A549 (cell line): Measurements from ENCODE around the gene SLC22A14. TPM values are rescaled to one million over a fixed set of nuclear protein-coding genes. Genes with fewer than 3 reads are reported as not detected.

ENCODE experiments used
- ATAC-seq, 2 experiments: fragments of 200-7000 bp in 1 of 2; fragments of >200 bp in 1 of 2; cut with Nextera tagmentation in 1 of 2; cut with Tn5 transposase in 1 of 2; 3 replicates each; pipeline versions ENCODE4 v1.8.0 to v1.9.1; 2018 to 2020; ENCODE audit warnings: mild to moderate bottlenecking in 1 of 2, moderate library complexity in 1 of 2
- CTCF ChIA-PET: fragments of 300-600 bp; sonication (Branson Sonifier 250); formaldehyde crosslinking; extraction: SDS; loops from one replicate; lab custom pipeline; 2021; ENCODE audit warnings: antibody characterized with exemption, inconsistent platforms; lab: Yijun Ruan, JAX
- POLR2A ChIA-PET: fragments of 350-600 bp; formaldehyde crosslinking; extraction: SDS; loops from one replicate; lab custom pipeline; 2021; ENCODE audit warnings: antibody characterized with exemption, inconsistent platforms; lab: Yijun Ruan, JAX
- DNase-seq, 2 experiments: peaks; one replicate each; pipeline versions ENCODE4 v3.0.0 to v3.0.0-alpha.2; 2011 to 2016; ENCODE audit warnings: low read depth in 1 of 2, low spot score in 1 of 2
- FAIRE-seq: peaks from 2 replicates; lab custom pipeline; 2011; peaks lifted over from hg19 to GRCh38; lab: Jason Lieb, UNC
- H3K27ac ChIP-seq, 2 experiments: fragments of >200 bp; sonication (Bioruptor Twin); formaldehyde crosslinking; 3 replicates each; pipeline ENCODE4 v1.5.1; 2016 to 2017
- H3K4me1 ChIP-seq: fragments of >200 bp; sonication (Bioruptor Twin); formaldehyde crosslinking; 3 replicates; pipeline ENCODE4 v1.6.1; 2016
- H3K4me2 ChIP-seq: fragments of >200 bp; sonication (Bioruptor Twin); formaldehyde crosslinking; 3 replicates; pipeline ENCODE4 v1.6.1; 2016
- H3K4me3 ChIP-seq: fragments of >200 bp; sonication (Bioruptor Twin); formaldehyde crosslinking; 3 replicates; pipeline ENCODE4 v1.5.1; 2016
- H3K9me3 ChIP-seq: fragments of >200 bp; sonication (Bioruptor Twin); formaldehyde crosslinking; 3 replicates; pipeline ENCODE4 v1.6.1; 2016
- ATOH8 ChIP-seq: fragments of 250-450 bp; sonication (Bioruptor Pico); IDR thresholded peaks from 2 replicates; pipeline ENCODE4 v1.5.0; 2020; ENCODE audit warnings: low read depth, mild to moderate bottlenecking, moderate library complexity
- BHLHE40 ChIP-seq: IDR thresholded peaks from 2 replicates; pipeline ENCODE4 v1.6.1; 2012; ENCODE audit warnings: low read depth, low read length, inconsistent platforms
- CBX2 ChIP-seq: fragments of 200-600 bp; sonication (generic); IDR thresholded peaks from 2 replicates; pipeline ENCODE4 v1.6.1; 2016; ENCODE audit warnings: low read depth, mild to moderate bottlenecking, borderline replicate concordance
- CEBPB ChIP-seq, 2 experiments: fragments of >200 bp in 1 of 2; sonication (Bioruptor Twin) in 1 of 2; formaldehyde crosslinking in 1 of 2; IDR thresholded peaks; 2 replicates each; pipeline ENCODE4 v1.6.1; 2012 to 2016
- CTCF ChIP-seq: fragments of >200 bp; sonication (Bioruptor Twin); formaldehyde crosslinking; IDR thresholded peaks from 3 replicates; pipeline ENCODE4 v1.5.1; 2016
- EHMT2 ChIP-seq: fragments of 200-600 bp; sonication (generic); IDR thresholded peaks from 2 replicates; pipeline ENCODE4 v1.6.1; 2016; ENCODE audit warnings: antibody characterized with exemption, low read depth, mild to moderate bottlenecking, moderate library complexity
- EP300 ChIP-seq, 2 experiments: fragments of >200 bp; sonication (Bioruptor Twin); formaldehyde crosslinking; IDR thresholded peaks; 2 replicates in 1 of 2; 3 replicates in 1 of 2; pipeline ENCODE4 v1.6.1; 2016 to 2017
- FOSB ChIP-seq: fragments of 250-450 bp; sonication (Bioruptor Pico); IDR thresholded peaks from 2 replicates; pipeline ENCODE4 v1.5.0; 2020; ENCODE audit warnings: mild to moderate bottlenecking, moderate library complexity
- HOXA7 ChIP-seq: fragments of 250-450 bp; sonication (Bioruptor Pico); IDR thresholded peaks from 2 replicates; pipeline ENCODE4 v1.5.0; 2020; ENCODE audit warnings: mild to moderate bottlenecking, moderate library complexity
- JUN ChIP-seq, 2 experiments: fragments of >200 bp; sonication (Bioruptor Twin); formaldehyde crosslinking; IDR thresholded peaks; 2 replicates in 1 of 2; 3 replicates in 1 of 2; pipeline ENCODE4 v1.6.1; 2016 to 2017
- KDM5A ChIP-seq: fragments of 200-600 bp; sonication (generic); IDR thresholded peaks from 2 replicates; pipeline ENCODE4 v1.6.1; 2016; ENCODE audit warnings: antibody characterized with exemption, mild to moderate bottlenecking
- MAFK ChIP-seq: fragments of 450-650 bp; IDR thresholded peaks from 2 replicates; pipeline ENCODE4 v1.6.1; 2014; ENCODE audit not compliant: partially characterized antibody
- PBX3 ChIP-seq: IDR thresholded peaks from 2 replicates; pipeline ENCODE4 v1.6.1; 2012
- POLR2A ChIP-seq: IDR thresholded peaks from 2 replicates; pipeline ENCODE4 v1.6.1; 2012; ENCODE audit warnings: mild to moderate bottlenecking, low read length
- ZFP36 ChIP-seq: fragments of 450-650 bp; IDR thresholded peaks from 2 replicates; pipeline ENCODE4 v1.6.1; 2014; ENCODE audit warnings: borderline replicate concordance; ENCODE audit not compliant: partially characterized antibody
- ZNF302 ChIP-seq: fragments of 250-450 bp; sonication (Bioruptor Pico); IDR thresholded peaks from 2 replicates; pipeline ENCODE4 v1.9.0; 2021; ENCODE audit warnings: inconsistent platforms, mild to moderate bottlenecking, moderate library complexity
- ZSCAN20 ChIP-seq: fragments of 250-450 bp; sonication (Bioruptor Pico); IDR thresholded peaks from 2 replicates; pipeline ENCODE4 v1.8.0; 2022; ENCODE audit warnings: mild to moderate bottlenecking, moderate library complexity
- whole genome bisulfite sequencing: methylation state at CpG from one replicate; pipeline ENCODE4 v1.1.6; 2017; ENCODE audit errors: missing lambda C conversion rate; 5-methylcytosine and 5-hydroxymethylcytosine counted together
- polyA plus RNA-seq, 4 experiments: library from polyadenylated mRNA; depleted of rRNA in 3 of 4; stranded (reverse); fragments of >200 nt; fragmentation: RNase III in 1 of 4; extraction: RNeasy Plus Mini Kit Qiagen cat#74134 plus additional on column Dnase treatment in 1 of 4; gene quantifications; 2 replicates in 3 of 4; 3 replicates in 1 of 4; pipeline ENCODE4 v1.2.3, GENCODE V29; 2011 to 2017
- TF ChIP-seq, protein P1 (sequence below): fragments of >200 bp; sonication (Bioruptor Twin); formaldehyde crosslinking; IDR thresholded peaks from 3 replicates; pipeline ENCODE4 v1.6.1; 2016
- TF ChIP-seq, protein P2 (sequence below): fragments of >200 bp; sonication (Bioruptor Twin); formaldehyde crosslinking; IDR thresholded peaks from 2 replicates; pipeline ENCODE4 v1.6.1; 2016
- TF ChIP-seq, protein P3 (sequence below): fragments of 150-350 bp; IDR thresholded peaks from 2 replicates; pipeline ENCODE4 v1.6.1; 2014; ENCODE audit warnings: low read depth, mild to moderate bottlenecking, low read length

SLC22A14 gene
- polyA plus RNA-seq, 2 of the 4 experiments (the other 2 are of a cell fraction) = 0.04 TPM; not detected in 1

DNA sequence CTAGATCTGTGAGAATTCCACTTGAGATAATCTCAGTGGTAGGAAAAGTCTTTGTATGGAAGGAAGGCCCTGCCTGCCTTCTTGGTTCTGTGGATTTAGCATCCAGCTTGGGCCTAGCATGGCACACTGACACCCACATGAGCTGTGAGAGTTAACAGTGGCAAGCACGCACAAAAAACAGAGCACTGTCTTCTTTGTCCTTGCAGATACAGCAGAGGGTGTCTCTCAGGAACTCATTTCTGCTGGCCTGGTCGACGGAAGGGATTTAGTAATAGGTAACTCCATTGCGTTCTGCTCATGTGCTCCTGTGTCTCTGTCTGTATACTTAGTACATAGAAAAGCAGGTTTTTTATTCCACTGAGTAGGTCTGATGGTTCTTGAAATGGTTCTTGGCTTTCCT, 30.9 kb upstream of the SLC22A14 start (continued):
- TF ChIP-seq CTCF = no peak
- TF ChIP-seq ATOH8 (CRISPR knock-in tag) = no peak
- TF ChIP-seq FOSB = no peak
- TF ChIP-seq EP300 (IDR thresholded peaks at IDR 0.05) = no peak
- no peak for TF ChIP-seq CEBPB (IDR thresholded peaks at IDR 0.05)
- TF ChIP-seq, protein P1, sequence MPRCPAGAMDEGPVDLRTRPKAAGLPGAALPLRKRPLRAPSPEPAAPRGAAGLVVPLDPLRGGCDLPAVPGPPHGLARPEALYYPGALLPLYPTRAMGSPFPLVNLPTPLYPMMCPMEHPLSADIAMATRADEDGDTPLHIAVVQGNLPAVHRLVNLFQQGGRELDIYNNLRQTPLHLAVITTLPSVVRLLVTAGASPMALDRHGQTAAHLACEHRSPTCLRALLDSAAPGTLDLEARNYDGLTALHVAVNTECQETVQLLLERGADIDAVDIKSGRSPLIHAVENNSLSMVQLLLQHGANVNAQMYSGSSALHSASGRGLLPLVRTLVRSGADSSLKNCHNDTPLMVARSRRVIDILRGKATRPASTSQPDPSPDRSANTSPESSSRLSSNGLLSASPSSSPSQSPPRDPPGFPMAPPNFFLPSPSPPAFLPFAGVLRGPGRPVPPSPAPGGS = no peak
- no peak for TF ChIP-seq BHLHE40
- TF ChIP-seq CBX2 = no peak
- TF ChIP-seq PBX3 = no peak

DNA sequence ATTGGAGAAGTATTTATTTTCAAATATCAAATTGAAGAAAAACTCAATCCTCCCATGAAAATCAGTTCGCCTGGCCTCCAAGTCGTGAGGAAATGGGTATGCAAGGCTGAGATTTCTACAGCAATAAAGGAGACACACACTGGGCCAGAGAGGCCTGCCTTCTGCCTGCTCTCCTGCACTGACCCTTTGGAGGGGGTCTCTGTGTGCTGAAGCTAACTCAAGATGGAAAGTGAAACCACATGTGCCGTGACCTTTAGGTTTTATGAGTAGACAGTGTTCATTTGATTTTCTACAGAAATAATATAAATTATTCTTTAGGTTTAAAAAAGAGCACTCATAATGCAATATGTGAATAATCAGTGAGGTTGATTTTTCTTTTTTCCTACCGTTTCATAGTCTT, 28.4 kb upstream of the SLC22A14 start:
- Histone ChIP-seq H3K4me1 (no peaks in the 10 kb centered on the region), H3K27ac (no peak overlapping the region), H3K4me3 (no peak overlapping the region), H3K4me2 (no peak overlapping the region), H3K9me3 (no peaks in the 10 kb centered on the region)
- DNase-seq (no peak), FAIRE-seq (no peak), ATAC-seq (no peak)
- CTCF ChIA-PET = no interaction called here
- TF ChIP-seq ZNF302 (CRISPR knock-in tag) (no peak), KDM5A (no peak), POLR2A (no peak), EHMT2 (no peak), ZSCAN20 (CRISPR knock-in tag) (no peak), PBX3 (no peak), JUN (IDR thresholded peaks at IDR 0.05) (no peak), ZFP36 (no peak), MAFK (no peak), HOXA7 (CRISPR knock-in tag) (no peak)
- TF ChIP-seq, protein P2, sequence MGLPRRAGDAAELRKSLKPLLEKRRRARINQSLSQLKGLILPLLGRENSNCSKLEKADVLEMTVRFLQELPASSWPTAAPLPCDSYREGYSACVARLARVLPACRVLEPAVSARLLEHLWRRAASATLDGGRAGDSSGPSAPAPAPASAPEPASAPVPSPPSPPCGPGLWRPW = no peak
- TF ChIP-seq, protein P3, sequence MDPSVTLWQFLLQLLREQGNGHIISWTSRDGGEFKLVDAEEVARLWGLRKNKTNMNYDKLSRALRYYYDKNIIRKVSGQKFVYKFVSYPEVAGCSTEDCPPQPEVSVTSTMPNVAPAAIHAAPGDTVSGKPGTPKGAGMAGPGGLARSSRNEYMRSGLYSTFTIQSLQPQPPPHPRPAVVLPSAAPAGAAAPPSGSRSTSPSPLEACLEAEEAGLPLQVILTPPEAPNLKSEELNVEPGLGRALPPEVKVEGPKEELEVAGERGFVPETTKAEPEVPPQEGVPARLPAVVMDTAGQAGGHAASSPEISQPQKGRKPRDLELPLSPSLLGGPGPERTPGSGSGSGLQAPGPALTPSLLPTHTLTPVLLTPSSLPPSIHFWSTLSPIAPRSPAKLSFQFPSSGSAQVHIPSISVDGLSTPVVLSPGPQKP = no peak
- POLR2A ChIA-PET = no interaction called here
- WGBS = 90% methylated on average over 4 of the region's 4 CpGs
